ENCODE data around the gene ITPRID2.
"Not testable (repeated sequence)": the region's sequence is repeated elsewhere in the genome, so short reads cannot be mapped to it uniquely, and the experiment has no call there.

Gene ITPRID2

DNA sequence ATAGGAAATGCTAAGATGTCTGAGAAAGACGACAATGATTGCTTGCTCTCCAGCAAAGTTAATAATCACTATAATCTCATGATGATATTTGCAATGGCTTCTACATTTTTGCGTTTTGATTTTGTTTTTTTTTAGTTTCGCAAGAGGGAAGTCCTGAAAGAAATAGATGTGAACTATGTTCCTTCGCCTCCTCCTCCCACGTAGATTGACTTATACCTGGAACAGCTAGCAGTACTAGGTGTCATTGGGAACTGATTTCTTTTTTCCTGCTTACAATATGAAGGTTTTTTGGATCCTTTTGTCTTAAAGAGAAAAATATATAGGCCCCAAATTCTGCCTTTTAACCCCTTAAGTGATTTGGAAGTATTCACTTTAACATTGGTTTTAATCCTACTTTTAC is 26.7 kb downstream of the ITPRID2 start:
- DNase-seq = no peak

DNA sequence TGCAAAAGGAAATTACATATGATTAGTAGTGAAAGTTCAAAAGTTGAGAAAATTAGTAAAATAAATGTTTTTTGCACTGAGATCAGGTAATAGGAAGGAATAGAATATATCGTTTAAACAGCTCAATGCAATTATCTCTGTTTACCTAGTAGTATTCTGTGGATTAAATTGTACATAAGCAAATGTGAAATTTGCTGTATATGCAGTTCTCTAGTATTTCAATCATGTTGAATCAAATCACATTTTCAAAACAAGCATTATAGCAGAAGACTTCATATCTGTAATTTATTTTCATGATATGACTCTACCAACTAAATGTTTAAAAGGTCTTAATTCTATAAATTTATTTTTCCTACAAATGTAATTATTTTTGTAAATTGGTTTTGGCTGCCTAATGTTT is 31.6 kb downstream of the ITPRID2 start:
- DNase-seq = no peak

DNA sequence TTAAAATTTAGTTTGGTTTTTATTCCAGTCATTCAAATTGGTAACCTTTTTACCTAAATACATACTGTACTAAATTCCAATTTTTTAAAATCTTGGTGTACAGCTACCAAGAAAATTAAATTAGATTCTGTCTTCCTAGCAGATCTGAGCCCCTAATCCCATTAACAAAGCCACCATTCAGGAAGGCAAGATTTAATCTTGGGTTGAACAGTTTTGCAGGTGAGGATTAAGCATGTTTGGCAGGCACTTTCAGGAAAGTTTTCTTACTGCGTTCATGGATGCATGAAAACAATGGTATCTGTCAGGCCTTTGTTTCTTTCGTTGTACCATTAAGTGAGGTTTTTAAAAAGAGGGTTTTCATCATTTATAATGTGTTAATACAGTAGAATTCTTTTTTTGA is 32.8 kb downstream of the ITPRID2 start:
- DNase-seq = no peak

DNA sequence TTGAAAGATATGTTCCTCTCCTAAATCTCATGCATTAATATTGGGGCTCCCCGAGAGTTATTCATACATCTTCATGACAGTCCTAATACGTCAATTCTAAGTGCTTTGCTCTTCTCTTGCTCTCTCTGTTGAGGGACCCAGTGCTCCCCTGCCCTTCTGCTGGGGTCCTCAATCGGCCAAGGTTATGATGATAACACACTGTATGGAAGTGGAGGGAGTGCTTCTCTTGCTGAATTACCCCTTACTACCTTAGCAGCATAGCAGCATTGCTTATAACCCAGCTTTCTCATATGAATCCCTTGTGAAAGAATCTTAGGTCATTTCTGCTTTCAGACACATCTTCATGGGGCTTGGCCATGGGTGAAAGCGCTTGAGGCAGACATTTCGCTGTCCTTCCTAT is 43.2 kb downstream of the ITPRID2 start:
- DNase-seq = no peak

DNA sequence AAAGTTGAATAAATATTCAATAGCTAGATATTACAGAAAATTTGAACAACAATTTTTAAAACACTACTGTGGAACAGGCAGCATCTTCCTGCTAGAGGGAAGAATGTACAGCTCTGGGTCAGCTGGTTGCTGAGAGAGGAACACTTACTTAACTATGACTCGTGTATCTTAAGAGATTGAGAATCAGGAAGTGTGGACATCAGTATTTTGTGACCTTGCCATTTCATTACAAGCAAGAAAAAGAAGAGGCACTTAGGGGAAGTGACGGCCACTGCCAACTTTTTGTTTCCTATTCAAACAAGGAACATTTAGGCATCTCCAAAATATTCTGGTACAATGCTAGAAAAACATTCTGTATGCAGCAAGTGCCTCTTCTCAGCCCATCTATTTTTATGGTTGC is 45.9 kb downstream of the ITPRID2 start:
- peak in 1 of 2 donors; percentile 7 for DNase-seq

DNA sequence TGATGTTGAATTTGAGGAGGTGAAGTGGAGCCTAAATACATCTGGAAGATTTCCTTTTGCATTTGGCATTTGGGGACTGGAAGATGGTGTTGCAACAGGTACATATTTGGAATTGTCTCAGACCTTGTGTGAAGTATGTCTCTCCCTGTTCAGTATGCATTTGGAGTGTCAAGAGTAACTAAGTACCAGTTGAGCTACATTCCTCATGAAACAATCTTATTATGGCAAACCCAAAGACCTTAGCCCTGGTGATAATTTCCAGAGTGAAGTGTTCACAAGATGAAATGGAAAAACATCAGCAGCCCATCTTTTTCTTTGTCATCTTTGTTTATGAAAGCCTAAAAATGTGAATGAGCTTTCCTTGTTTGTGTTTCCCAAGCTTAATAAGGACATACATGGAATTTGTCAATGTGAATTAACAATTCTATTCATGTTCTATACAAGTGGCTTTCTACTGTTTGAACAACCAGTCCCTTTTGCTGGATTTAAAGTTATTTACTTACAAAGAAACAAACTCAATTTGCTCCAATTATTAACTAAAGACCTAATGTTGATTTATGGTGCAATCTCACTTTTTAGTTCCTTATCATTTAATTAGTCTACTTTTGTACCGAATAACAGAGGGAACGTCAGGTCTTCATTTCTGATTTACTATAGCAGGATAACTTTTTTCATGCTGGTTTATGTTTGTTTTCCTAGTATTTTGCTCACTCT is 52.0 kb downstream of the ITPRID2 start:
- no peak for DNase-seq

DNA sequence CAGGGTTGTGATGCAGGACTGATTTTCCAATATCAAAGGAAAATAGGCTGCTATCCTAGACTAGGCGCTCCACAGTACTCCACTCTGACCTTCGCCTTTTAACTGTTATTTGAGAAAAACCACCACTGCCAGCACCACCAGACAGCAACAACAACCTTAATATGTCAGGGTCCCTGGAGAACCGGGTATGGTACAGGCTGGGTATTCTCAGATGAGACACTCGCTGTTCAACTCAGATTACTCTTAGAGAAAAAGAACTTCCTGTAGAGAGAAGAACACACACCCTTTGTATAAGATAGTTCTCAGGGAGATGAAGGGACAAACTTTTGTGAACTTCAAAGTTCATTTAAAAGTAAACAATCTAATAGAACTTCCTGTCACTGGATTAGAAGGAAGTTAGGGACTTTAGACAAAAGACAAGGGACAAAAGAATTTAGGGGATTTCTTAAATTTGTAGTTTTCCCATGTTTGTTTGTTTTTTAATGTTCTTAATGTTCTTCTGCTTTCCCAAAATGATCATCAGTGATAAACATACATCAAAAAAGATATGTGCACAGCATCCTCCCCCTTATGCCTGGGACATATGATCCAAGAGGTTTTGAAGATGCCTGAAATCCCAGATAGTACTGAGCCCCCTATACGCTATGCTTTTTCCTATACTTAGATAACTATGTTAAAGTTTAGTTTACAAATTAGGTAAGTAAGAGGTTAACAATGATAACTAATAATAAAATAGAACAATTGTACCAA is 52.8 kb downstream of the ITPRID2 start:
- no peak for DNase-seq

DNA sequence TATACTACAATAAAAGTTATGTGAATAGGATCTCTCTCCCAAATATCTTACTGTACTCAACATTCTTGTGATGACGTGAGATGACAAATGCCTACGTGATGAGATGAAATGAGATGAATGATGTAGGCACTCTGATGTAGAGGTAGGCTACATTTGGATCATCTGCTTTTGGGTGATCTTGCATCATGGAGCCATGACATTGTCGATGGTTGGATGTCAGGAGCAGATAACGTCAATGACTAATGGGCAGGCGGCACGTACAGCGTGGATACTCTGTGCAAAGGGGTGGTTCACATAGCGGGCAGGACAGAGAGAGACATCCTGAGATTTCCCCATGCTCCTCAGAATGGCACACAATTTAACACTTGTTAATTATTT is 53.4 kb downstream of the ITPRID2 start:
- DNase-seq = no peak

DNA sequence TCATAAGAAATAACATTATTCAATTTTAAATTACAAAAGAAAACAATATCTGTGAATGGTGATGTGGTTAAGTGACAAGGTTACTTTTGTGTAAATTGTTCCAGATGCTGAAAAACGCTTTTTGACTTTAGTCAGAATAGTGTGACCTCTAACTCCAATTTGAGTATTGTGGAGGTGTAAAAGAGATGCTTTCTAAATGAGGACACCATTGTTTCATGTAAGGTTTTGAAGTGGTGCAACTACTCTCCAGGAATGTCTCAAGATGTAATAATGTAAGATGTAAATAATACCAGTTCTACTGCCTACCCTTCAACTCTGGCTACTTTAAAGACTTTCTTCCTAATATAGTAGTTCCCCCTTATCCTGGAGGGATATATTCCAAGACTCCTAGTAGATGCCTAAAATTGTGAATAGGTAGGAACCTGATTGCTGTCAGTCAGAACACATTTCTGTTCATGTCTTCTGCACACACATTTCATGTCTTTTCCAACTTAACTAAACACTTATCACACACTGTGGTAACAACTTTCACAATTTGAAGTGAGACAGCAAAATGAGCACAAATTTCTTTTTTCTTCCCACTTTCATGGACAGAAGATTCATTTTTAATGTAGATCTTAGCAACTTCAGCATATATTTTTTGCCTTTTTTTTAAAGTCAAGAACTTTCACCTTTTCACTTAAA is 55.1 kb downstream of the ITPRID2 start:
- no peak for DNase-seq

DNA sequence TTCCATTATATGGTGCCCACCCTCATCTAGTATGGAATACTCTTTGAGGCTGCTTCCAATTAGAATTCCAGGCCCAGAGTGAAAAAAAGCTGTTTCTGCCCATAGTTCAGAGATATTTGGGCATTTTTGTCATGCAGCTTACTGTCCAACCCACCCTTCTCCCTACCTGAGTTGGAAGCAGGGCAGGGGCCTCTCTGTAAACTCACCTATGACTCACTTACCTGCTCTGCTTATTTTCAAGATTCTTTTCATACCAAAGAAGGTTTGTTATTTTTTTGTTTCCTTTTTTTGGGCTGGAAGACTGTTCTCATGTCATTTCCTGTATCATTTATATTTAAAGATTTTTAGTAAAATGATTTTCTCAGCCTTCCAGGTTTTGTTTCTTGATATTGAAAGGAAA is 55.7 kb downstream of the ITPRID2 start:
- no peak for DNase-seq

DNA sequence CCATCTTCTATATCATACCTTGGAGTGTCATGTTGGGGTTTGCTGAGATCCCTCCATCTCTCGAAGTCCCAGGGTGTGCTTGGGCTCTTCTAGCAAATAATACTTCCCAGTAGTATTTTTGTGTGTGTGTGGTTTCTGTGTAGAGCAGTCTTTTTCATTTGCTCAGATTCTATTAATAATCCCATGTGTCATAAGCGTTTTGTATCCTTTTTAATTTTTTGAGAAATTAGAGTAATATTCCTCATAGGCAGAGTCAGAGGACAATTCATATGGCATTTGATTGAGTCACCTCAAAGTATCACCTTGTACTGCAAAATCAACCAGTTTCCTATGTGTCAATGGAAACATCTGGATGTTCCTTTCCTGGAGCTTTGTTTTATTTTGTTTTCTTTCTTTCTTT is 56.7 kb downstream of the ITPRID2 start:
- DNase-seq = no peak

DNA sequence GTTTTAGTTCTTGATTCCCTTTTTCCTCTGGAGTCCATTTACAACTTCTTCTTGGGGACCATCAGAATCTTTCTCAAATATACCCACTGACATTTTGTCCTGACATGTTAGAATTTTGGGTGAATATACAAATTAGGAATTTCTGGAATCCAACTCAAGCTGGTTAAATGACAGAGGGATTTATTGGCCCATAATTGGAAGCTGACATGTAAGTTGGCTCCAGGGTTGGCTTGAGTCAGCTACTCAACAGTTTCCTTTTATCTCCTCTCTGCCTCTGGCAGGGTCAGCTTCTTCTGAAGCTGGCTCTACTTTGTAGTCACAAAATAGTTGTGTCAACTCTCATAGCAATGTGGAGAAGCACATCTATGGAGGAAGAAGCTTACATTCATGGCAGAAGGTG is 57.5 kb downstream of the ITPRID2 start:
- DNase-seq = no peak

DNA sequence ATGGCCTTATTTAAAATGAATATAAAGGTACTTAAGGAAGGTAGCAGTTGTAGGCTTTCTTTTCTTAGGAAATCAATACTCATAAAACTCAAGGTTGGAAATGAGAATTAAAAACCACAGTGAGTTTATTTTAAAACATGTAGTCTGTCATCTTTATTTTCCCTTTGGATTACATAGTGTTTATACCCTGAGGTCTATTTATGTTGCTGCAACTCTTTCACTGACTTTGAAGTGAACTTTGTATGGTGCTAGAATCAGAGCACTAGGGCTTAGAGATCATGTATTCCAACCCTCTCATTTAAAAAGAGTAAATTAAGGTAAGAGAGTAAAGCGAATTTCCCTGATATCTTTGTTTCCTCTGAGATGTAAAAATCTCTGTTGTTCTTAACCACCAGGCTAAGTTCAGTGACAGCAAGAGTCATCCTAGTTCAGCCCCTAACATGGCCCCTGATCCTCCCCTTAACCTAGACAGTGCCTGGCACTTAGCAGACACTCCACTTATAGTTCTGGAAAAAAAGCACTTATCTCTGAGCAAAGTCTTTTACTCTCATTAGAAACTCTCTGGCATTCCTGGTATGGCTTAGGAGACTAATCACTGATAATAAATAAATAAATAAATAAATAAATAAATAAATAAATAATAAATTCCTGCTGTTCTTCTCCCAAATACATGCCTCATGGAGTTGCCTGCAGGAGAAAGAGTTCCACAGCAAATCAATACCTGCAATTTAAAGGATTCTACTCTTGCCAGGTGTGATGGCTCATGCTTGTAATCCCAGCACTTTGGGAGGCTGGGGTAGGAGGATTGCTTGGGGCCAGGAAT is 61.1 kb downstream of the ITPRID2 start:
- no peak for DNase-seq

DNA sequence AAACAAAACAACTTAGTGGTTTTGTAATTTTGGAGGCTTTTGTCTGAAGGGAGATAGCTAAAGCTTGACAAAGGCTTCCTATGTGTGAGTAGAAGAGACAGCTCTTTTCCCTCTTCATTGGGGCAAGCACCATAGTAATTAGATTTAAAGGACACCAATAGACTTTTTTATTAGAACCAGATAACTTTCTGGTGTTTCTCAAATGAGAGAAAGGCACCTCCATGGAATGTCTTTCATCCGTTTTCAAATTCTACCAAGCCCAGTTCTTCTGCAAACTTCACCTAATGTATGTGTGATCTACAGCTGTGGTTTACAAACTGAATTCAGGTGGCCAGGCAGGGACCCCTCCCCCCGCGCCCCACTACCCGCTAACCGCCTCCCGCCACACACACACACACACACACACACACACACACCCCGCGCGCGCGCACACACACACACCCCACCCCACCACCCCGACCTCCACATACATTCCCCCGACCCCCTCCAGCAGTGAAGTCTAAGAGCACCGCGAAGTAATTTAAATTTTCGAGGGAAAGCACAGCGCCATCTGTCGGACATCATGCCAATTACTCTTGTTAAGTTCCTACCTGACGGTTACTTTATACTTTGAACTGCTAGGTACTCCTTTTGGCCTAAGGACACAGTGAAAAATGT is 62.5 kb downstream of the ITPRID2 start:
- peak; percentile 14 to 46 for DNase-seq

DNA sequence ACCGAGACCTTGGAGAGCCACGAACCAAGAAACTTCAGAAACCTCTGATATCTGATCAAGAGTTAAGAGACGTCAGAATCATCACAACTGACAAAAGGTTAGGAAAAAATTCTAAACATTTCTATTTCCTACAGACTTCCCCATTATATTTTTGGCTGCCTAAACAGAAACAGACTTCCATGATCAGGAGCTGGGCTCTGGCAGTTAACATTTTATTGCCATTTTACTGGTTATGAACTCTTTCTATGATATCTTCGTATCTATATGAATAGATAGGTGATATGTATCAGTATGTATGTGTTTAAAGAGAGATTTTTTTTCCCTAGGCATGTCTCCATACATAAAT is 63.0 kb downstream of the ITPRID2 start:
- DNase-seq = no peak

DNA sequence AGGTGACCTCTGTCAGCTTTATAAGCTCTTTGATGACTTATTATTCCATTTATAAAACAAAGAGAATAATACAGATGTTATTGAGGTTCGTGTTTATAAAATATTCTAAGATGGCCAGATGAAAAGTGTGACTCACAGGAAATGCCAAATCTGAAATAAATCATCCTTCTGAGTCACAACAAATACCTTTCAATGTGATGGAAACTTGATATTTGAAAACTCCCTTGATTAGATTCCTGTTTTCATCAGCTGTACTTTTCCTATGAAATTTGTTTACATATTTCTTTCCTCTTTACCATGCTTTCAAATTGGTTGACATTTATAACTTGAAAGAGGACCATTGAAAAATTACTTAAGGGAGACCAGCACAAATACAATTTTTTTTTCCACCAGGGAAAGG is 63.5 kb downstream of the ITPRID2 start:
- no peak for DNase-seq

DNA sequence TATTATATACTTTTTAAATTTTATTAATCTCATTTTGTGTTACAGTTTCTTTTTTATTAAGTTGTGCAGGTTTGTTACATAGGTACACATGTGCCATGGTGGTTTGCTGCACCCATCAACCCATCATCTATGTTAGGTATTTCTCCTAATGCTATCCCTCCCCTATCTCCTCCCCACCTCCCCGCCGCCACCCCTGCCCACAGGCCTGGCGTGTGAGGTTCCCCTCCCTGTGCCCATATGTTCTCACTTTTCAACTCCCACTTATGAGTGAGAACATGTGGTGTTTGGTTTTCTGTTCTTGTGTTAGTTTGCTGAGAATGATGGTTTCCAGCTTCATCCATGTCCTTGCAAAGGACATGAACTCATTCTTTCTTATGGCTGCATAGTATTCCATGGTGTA is 64.3 kb downstream of the ITPRID2 start:
- DNase-seq = not testable (repeated sequence)

DNA sequence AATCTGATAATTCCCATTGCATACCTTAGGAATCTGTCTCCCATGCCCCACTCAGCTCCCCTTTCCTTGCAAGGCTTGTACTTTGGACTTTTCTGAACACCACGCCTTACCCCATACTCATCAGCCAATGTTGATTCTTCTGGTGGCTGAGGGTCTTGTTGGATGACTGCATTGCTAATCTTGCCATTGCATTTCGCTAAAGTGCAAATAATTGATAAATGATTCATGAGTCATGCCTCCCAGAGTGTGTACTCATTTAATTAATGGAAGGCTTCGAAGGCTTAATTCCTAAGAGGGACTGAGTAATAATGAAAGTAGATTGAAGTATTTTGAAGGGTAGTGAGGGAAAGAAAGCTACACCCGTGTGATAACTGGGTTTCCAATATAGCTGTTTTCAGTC is 66.1 kb downstream of the ITPRID2 start:
- DNase-seq = no peak

DNA sequence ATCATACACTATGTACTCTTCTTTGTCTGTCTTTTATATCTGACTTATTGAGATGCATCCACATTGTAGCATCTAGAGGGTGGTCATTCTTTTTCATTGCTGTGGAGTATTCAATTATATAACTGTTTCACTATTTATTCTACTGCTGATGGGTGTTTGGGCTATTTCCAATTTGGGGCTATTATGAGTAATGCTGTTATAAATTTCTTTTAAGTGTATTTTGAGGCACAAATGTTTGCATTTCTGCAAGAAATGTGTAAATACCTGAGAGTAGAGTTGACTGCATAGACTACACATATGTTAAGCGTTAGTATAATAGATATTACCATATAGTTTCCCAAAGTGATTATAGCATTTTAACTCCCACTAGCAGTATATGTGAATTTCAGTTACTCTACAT is 67.2 kb downstream of the ITPRID2 start:
- DNase-seq = no peak

DNA sequence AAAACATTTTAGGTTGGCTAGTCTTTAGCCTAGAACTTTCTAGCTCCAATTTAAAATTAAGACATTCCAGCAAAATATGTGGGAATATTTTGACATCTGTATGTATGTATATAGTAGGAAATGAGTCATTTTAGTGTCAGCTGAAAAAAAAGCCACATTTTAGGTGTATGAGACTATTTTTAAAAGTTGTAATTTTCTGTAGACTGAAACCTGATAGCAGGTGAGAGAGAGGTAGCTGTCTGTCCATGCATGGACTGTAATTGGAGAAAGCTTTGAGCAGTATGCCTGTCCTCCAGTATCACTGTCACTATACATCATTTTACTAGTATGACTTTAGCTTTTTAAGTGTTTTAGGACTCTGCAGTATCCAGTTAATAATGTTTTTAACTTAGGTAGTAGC is 68.0 kb downstream of the ITPRID2 start:
- no peak for DNase-seq

DNA sequence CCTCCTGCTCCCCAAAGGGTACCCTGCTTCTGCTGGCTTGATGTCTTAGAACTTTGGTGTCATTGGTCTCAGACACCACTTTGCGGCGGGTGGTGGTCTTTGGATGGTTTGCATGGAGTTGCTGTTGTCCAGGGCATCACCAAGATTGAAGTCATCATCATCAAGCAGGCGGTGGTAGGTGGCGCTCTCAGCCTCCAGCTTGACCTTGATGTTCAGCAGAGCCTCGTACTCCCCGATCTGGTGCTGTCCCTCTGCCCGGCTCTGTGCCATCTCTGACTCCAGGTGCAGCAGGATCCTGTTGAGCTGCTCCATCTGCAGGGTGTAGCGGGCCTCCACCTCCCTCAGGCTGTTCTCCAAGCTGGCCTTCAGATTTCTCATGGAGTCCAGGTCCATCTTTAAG is 69.6 kb downstream of the ITPRID2 start:
- not testable (repeated sequence) for DNase-seq

DNA sequence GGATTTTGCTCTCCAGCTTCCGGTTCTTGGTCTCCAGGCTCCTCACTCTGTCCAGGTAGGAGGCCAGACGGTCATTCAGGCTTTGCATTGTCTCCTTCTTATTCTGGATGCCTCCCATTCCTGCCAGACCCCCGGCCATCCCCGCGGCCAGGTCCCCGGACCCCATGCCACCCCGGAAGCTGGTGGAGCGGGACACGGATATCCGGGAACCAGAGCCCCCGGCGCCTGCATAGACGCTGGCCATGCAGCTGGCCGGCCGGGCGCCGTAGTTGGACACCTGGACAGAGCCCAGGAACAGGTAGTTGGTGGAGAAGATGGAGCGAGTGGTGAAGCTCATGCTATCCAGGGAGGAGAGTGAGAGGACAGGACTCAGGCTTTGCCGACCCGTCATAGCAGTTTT is 70.6 kb downstream of the ITPRID2 start:
- no peak for DNase-seq
